A549 (cell line): ENCODE results near the gene PRRT3. TPM values are rescaled to one million over a fixed set of nuclear protein-coding genes. Genes with fewer than 3 reads are reported as not detected.

Experiments
- ATAC-seq, 2 experiments: fragments of 200-7000 bp in 1 of 2; fragments of >200 bp in 1 of 2; cut with Nextera tagmentation in 1 of 2; cut with Tn5 transposase in 1 of 2; 3 replicates each; pipeline versions ENCODE4 v1.8.0 to v1.9.1; 2018 to 2020; ENCODE audit warnings: mild to moderate bottlenecking in 1 of 2, moderate library complexity in 1 of 2
- CTCF ChIA-PET: fragments of 300-600 bp; sonication (Branson Sonifier 250); formaldehyde crosslinking; extraction: SDS; loops from one replicate; lab custom pipeline; 2021; ENCODE audit warnings: antibody characterized with exemption, inconsistent platforms; lab: Yijun Ruan, JAX
- POLR2A ChIA-PET: fragments of 350-600 bp; formaldehyde crosslinking; extraction: SDS; loops from one replicate; lab custom pipeline; 2021; ENCODE audit warnings: antibody characterized with exemption, inconsistent platforms; lab: Yijun Ruan, JAX
- DNase-seq, 2 experiments: peaks; one replicate each; pipeline versions ENCODE4 v3.0.0 to v3.0.0-alpha.2; 2011 to 2016; ENCODE audit warnings: low read depth in 1 of 2, low spot score in 1 of 2
- FAIRE-seq: peaks from 2 replicates; lab custom pipeline; 2011; peaks lifted over from hg19 to GRCh38; lab: Jason Lieb, UNC
- H3K27ac ChIP-seq, 2 experiments: fragments of >200 bp; sonication (Bioruptor Twin); formaldehyde crosslinking; 3 replicates each; pipeline ENCODE4 v1.5.1; 2016 to 2017
- H3K4me1 ChIP-seq: fragments of >200 bp; sonication (Bioruptor Twin); formaldehyde crosslinking; 3 replicates; pipeline ENCODE4 v1.6.1; 2016
- H3K4me2 ChIP-seq: fragments of >200 bp; sonication (Bioruptor Twin); formaldehyde crosslinking; 3 replicates; pipeline ENCODE4 v1.6.1; 2016
- H3K4me3 ChIP-seq: fragments of >200 bp; sonication (Bioruptor Twin); formaldehyde crosslinking; 3 replicates; pipeline ENCODE4 v1.5.1; 2016
- H3K9me3 ChIP-seq: fragments of >200 bp; sonication (Bioruptor Twin); formaldehyde crosslinking; 3 replicates; pipeline ENCODE4 v1.6.1; 2016
- BCL3 ChIP-seq: fragments of >200 bp; sonication (Bioruptor Twin); formaldehyde crosslinking; IDR thresholded peaks from 3 replicates; pipeline ENCODE4 v1.6.1; 2016
- CEBPB ChIP-seq, 2 experiments: fragments of >200 bp in 1 of 2; sonication (Bioruptor Twin) in 1 of 2; formaldehyde crosslinking in 1 of 2; IDR thresholded peaks; 2 replicates each; pipeline ENCODE4 v1.6.1; 2012 to 2016
- EP300 ChIP-seq, 2 experiments: fragments of >200 bp; sonication (Bioruptor Twin); formaldehyde crosslinking; IDR thresholded peaks; 2 replicates in 1 of 2; 3 replicates in 1 of 2; pipeline ENCODE4 v1.6.1; 2016 to 2017
- FOSL2 ChIP-seq, 2 experiments: fragments of 450-650 bp in 1 of 2; fragments of >200 bp in 1 of 2; sonication (Bioruptor Twin) in 1 of 2; formaldehyde crosslinking; IDR thresholded peaks; 2 replicates each; pipeline versions ENCODE4 v1.5.0 to v1.6.1; 2016 to 2020; ENCODE audit warnings: mild to moderate bottlenecking in 1 of 2, moderate library complexity in 1 of 2
- HDAC2 ChIP-seq: fragments of 200-600 bp; sonication (generic); IDR thresholded peaks from 2 replicates; pipeline ENCODE4 v1.6.1; 2016
- HOXA7 ChIP-seq: fragments of 250-450 bp; sonication (Bioruptor Pico); IDR thresholded peaks from 2 replicates; pipeline ENCODE4 v1.5.0; 2020; ENCODE audit warnings: mild to moderate bottlenecking, moderate library complexity
- HOXB5 ChIP-seq: fragments of 250-450 bp; sonication (Bioruptor Pico); IDR thresholded peaks from 2 replicates; pipeline ENCODE4 v1.5.0; 2020; ENCODE audit warnings: mild to moderate bottlenecking, moderate library complexity
- MAFK ChIP-seq: fragments of 450-650 bp; IDR thresholded peaks from 2 replicates; pipeline ENCODE4 v1.6.1; 2014; ENCODE audit not compliant: partially characterized antibody
- MAX ChIP-seq: IDR thresholded peaks from 2 replicates; pipeline ENCODE4 v1.6.1; 2012
- MYC ChIP-seq: IDR thresholded peaks from 2 replicates; pipeline ENCODE4 v1.6.1; 2012; ENCODE audit warnings: mild to moderate bottlenecking, inconsistent platforms, low read length, improper control_type of control experiment, borderline replicate concordance
- NFE2L2 ChIP-seq: fragments of 150-350 bp; conservative IDR thresholded peaks from 2 replicates; pipeline ENCODE4 v1.6.1; 2014; ENCODE audit warnings: low read length
- RAD21 ChIP-seq, 2 experiments: fragments of >200 bp in 1 of 2; sonication (Bioruptor Twin) in 1 of 2; formaldehyde crosslinking in 1 of 2; IDR thresholded peaks in 1 of 2; conservative IDR thresholded peaks in 1 of 2; 2 replicates in 1 of 2; 3 replicates in 1 of 2; pipeline ENCODE4 v1.6.1; 2012 to 2018; ENCODE audit warnings: inconsistent platforms in 1 of 2
- RARB ChIP-seq: fragments of 250-450 bp; sonication (Bioruptor Pico); IDR thresholded peaks from 2 replicates; pipeline ENCODE4 v1.8.0; 2021; ENCODE audit warnings: mild to moderate bottlenecking, moderate library complexity
- SMC3 ChIP-seq: fragments of >200 bp; sonication (Bioruptor Twin); formaldehyde crosslinking; IDR thresholded peaks from 3 replicates; pipeline ENCODE4 v1.6.1; 2018; ENCODE audit warnings: inconsistent platforms
- WGBS: methylation state at CpG from one replicate; pipeline ENCODE4 v1.1.6; 2017; ENCODE audit errors: missing lambda C conversion rate; 5-methylcytosine and 5-hydroxymethylcytosine counted together
- polyA plus RNA-seq, 4 experiments: library from polyadenylated mRNA; depleted of rRNA in 3 of 4; stranded (reverse); fragments of >200 nt; fragmentation: RNase III in 1 of 4; extraction: RNeasy Plus Mini Kit Qiagen cat#74134 plus additional on column Dnase treatment in 1 of 4; gene quantifications; 2 replicates in 3 of 4; 3 replicates in 1 of 4; pipeline ENCODE4 v1.2.3, GENCODE V29; 2011 to 2017
- TF ChIP-seq, protein P1 (sequence below): fragments of 450-650 bp; IDR thresholded peaks from 2 replicates; pipeline ENCODE4 v1.6.1; 2014; ENCODE audit warnings: antibody characterized with exemption
- TF ChIP-seq, protein P2 (sequence below): fragments of >200 bp; sonication (Bioruptor Twin); formaldehyde crosslinking; IDR thresholded peaks from 3 replicates; pipeline ENCODE4 v1.5.1; 2016

PRRT3 gene
- polyA plus RNA-seq, 2 of the 4 experiments (the other 2 are of a cell fraction), result 0.53 to 1.1 TPM

- Histone ChIP-seq H3K4me3 (no peak overlapping the region), H3K27ac (no peak overlapping the region), H3K4me2 (no peak overlapping the region), H3K9me3 (no peaks in the 10 kb centered on the region), H3K4me1 (peaks cover 14% of the 10 kb centered on the region)
- ATAC-seq (no peak), DNase-seq (no peak), FAIRE-seq (no peak)
- WGBS, result 91% methylated on average over 6 of the region's 6 CpGs
- ChIA-PET CTCF (interaction anchor here (0.6 to 2.3 kb wide), 5 partner anchors 9 to 19 kb away, joined by 3 to 11 read pairs (median 4); no protein-coding TSS in a partner anchor), POLR2A (no interaction called here)
- TF ChIP-seq, protein P1, sequence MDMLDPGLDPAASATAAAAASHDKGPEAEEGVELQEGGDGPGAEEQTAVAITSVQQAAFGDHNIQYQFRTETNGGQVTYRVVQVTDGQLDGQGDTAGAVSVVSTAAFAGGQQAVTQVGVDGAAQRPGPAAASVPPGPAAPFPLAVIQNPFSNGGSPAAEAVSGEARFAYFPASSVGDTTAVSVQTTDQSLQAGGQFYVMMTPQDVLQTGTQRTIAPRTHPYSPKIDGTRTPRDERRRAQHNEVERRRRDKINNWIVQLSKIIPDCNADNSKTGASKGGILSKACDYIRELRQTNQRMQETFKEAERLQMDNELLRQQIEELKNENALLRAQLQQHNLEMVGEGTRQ, result no peak
- no peak for TF ChIP-seq CEBPB (IDR thresholded peaks at IDR 0.05)
Observed at GRCh38 chr3:9965200-9965875, 13.1 kb upstream of the PRRT3 start.

DNA sequence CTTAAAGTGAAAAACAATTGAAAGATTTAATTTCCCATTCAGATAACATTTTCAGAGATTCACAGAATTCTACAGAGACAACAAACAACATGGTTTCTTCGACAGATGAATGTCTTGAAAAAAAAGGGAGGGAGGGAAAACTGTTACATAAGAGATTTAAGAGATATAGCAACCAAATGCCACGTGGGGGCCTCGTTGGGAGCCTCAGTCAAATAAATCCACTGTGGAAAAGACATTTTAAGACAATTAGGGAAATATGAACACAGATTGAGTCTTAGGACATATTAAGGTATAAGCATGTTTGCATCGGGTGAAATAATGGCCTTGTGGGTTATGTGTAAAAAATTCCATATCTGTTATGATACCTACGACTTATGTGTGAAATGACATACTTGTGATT, 5.0 kb upstream of the PRRT3 start:
- peaks cover 11% of the 10 kb centered on the region for H3K4me1 ChIP-seq
- no peak for DNase-seq
- TF ChIP-seq MAX, result 0 out of 2 replicates have a peak, but pooled peaks have one; percentile 19
- TF ChIP-seq RAD21 (conservative IDR thresholded peaks at IDR 0.05 in 1 of 2, IDR thresholded peaks at IDR 0.05 in 1 of 2), result peak; percentile 21 to 34; a peak in 1 of 5 replicates
- TF ChIP-seq SMC3, result peak; percentile 31; the same call in 1 of the 3 replicates
- TF ChIP-seq NFE2L2, result no peak
- TF ChIP-seq, protein P2, sequence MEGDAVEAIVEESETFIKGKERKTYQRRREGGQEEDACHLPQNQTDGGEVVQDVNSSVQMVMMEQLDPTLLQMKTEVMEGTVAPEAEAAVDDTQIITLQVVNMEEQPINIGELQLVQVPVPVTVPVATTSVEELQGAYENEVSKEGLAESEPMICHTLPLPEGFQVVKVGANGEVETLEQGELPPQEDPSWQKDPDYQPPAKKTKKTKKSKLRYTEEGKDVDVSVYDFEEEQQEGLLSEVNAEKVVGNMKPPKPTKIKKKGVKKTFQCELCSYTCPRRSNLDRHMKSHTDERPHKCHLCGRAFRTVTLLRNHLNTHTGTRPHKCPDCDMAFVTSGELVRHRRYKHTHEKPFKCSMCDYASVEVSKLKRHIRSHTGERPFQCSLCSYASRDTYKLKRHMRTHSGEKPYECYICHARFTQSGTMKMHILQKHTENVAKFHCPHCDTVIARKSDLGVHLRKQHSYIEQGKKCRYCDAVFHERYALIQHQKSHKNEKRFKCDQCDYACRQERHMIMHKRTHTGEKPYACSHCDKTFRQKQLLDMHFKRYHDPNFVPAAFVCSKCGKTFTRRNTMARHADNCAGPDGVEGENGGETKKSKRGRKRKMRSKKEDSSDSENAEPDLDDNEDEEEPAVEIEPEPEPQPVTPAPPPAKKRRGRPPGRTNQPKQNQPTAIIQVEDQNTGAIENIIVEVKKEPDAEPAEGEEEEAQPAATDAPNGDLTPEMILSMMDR, result peak; percentile 28; the same call in 2 of the 3 replicates
- no peak for TF ChIP-seq BCL3
- no peak overlapping the region for H3K4me2 ChIP-seq
- no peak overlapping the region for H3K4me3 ChIP-seq
- ChIA-PET CTCF (interaction anchor here (0.7 to 2.7 kb wide), 3 partner anchors 10 to 331 kb away, joined by 3 to 17 read pairs (median 3); no protein-coding TSS in a partner anchor), POLR2A (no interaction called here)
- no peak for ATAC-seq
- FAIRE-seq, result no peak
- H3K27ac ChIP-seq, result no peak overlapping the region
- H3K9me3 ChIP-seq, result no peaks in the 10 kb centered on the region
- 49% methylated on average over 5 of the region's 5 CpGs for WGBS

DNA sequence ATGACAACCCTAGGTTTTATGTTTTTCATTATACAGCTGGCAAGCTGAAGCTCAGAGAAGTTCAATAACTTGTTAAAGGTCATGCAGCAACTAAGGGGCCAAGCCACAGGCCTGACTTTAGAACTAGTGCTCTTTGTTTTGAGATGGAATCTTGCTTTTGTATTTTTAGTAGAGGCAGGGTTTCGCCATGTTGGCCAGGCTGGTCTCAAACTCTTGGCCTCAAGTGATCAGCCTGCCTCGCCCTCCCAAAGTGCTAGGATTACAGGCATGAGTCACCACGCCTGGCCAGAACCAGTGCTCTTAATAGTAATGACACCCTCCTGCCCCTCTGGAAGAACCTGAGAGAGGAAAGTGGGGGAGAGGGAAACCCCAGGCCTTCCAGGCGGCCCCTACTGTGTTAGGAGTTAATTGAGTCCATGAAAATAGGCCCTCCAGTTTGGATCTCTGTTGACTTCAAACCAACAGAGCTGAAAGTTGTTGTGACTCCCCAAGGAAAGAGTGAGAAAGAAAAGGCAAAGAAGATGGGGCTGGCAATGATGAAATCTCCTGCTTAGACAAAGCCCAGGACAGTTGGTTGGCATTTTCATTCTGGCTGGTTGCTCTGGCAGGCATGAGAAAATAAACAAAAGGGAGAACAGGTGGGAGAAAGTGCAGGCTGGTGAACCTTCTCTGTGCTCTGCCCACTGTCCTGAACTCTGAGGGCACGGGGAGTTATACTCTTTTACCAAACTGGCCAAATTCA, 3.6 kb upstream of the PRRT3 start:
- FAIRE-seq, result no peak
- peaks cover 17% of the 10 kb centered on the region for H3K4me1 ChIP-seq
- DNase-seq, result no peak
- 86% methylated on average over 5 of the region's 5 CpGs for WGBS
- ChIA-PET CTCF (interaction anchor here (0.6 to 2.7 kb wide), 5 partner anchors 9 to 333 kb away, joined by 3 to 26 read pairs (median 3); no protein-coding TSS in a partner anchor), POLR2A (no interaction called here)
- ATAC-seq, result no peak
- H3K27ac ChIP-seq, result 0 out of 6 replicates have a peak overlapping the region, but pooled peaks of 1 of the 2 experiments have one; percentile 27
- no peaks in the 10 kb centered on the region for H3K9me3 ChIP-seq
- no peak for TF ChIP-seq EP300 (IDR thresholded peaks at IDR 0.05)
- no peak for TF ChIP-seq HOXB5 (CRISPR knock-in tag)
- TF ChIP-seq MAX, result no peak
- no peak for TF ChIP-seq RAD21 (conservative IDR thresholded peaks at IDR 0.05 in 1 of 2, IDR thresholded peaks at IDR 0.05 in 1 of 2)
- no peak for TF ChIP-seq FOSL2 (IDR thresholded peaks at IDR 0.05)
- no peak; the same call in 1 of the 2 replicates for TF ChIP-seq FOSL2 (CRISPR knock-in tag; IDR thresholded peaks at IDR 0.05)
- TF ChIP-seq MYC, result no peak
- no peak for TF ChIP-seq MAFK
- TF ChIP-seq HOXA7, result no peak
- TF ChIP-seq RARB, result no peak
- no peak for TF ChIP-seq NFE2L2
- no peak for TF ChIP-seq HDAC2
- H3K4me2 ChIP-seq, result no peak overlapping the region; the same call in 2 of the 3 replicates
- no peak overlapping the region for H3K4me3 ChIP-seq
